SK-N-DZ (cell line): Measurements from ENCODE around the gene CLTB.
"Not testable (repeated sequence)": the region's sequence is repeated elsewhere in the genome, so short reads cannot be mapped to it uniquely, and the experiment has no call there.

ENCODE experiments used
- DNase-seq: peaks from one replicate; pipeline ENCODE4 v3.0.0-alpha.2; 2015; ENCODE audit warnings: low spot score

CLTB gene

DNA sequence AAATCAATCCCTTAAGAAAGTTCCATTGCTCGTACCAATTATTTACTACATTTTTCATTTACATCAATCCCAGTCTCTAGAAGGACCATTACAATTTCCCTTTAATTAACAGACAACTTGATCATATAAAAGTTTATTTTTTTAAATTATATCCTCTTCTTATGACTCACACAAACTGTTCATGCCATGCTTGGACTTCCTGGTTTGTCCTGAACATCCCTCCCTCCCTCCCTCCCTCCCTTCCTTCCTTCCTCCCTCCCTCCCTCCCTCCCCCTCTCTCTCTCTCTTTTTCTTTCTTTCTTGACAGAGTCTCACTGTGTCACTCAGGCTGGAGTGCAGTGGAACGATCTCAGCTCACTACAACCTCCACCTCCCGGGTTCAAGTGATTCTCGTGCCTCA is 11.6 kb upstream of the CLTB start:
- no peak for DNase-seq

DNA sequence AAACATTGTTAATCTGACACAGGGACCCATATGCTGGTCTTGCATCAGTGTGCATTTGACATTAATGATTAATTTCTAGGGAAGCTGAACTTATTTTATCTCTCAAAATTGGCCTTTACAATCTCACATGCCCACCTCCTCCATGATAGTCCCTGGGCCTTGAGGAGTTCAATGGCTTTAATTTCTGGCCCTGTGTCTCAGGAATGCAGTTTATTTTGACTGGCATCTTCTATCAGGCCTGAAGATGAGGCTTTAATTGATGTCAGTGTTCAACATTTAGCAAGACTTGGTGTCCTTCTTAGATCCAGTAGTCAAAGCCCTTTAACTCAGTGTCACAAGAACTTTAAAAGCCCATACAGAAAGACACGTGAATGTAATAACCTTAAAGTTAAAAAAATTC is 10.5 kb upstream of the CLTB start:
- no peak for DNase-seq

DNA sequence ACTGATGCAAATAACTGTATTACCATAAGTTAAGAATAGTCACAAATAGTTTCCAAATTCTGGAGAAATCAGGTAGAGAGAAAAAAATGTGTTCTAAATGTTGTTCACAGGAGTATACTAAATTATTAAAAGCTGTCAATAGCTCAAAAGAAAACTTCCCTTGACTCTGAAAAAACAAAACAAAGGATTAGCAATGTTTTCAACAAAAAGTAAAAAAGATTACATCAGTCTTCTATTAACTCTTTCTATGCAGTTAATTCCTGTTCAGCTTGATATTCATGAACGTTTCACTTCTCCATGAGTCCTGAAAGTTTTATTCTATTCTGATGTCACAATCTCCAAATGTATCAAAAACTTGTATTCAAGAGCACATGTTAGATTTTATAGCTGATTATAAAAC is 9.5 kb upstream of the CLTB start:
- DNase-seq = no peak

DNA sequence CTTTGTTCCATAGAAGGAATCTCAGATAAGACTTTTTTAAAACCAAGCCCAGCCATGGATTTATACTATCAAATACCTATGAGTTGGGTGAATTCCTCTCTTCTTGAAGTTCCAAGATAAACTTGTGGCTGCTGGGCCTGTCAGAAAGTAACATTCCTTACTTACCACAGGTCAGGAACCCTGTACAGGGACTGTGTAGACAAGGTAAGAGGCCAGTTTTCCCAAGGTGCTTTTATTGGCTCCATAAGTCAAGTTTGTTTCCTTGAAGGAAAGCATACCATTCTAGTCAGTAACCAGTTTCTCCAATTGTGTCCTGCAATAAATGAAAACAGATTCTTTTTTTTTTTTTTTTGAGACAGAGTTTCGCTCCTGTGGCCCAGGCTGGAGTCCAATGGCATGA is 8.8 kb upstream of the CLTB start:
- DNase-seq = no peak

DNA sequence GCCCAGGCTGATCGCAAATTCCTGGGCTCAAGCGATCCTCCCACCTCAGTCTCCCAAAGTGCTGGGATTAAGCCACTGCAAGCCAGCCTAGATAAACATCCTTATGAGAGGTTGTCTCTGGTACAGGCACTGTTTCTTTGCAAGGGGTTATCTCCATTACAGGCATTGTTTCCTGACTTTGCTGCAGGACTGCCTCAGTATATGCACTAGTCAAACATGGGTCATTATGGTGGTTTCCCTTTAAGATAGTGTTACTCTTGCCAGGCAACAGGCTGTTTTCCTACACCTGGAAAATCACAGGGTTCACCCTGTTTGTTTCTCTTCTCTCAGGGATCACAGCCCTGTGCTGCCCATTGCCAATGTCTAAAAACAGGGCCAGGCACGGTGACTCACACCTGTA is 7.8 kb upstream of the CLTB start:
- DNase-seq = no peak

DNA sequence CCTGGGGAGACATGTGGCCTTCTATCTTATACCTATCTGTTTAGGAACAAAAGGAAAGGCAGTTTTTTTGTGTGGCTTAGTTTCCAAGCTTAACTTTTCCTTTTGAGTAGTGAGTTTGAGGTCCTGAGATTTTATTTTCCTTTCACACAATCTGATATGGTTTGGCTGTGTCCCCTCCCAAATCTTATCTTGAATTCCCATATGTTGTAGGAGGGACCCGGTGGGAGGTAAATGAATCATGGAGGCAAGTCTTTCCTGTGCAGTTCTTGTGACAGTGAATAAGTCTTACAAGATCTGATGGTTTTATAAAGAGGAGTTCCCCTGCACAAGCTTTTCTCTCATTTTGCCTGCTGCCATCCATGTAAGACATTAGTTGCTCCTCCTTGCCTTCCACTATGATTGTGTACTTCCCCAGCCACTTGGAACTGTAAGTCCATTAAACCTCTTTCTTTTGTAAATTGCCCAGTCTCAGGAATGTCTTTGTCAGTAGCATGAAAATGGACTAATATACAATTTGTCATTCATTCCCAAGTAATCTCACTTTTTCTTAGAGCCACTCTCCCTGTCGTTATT is 4.7 kb upstream of the CLTB start:
- no peak for DNase-seq

DNA sequence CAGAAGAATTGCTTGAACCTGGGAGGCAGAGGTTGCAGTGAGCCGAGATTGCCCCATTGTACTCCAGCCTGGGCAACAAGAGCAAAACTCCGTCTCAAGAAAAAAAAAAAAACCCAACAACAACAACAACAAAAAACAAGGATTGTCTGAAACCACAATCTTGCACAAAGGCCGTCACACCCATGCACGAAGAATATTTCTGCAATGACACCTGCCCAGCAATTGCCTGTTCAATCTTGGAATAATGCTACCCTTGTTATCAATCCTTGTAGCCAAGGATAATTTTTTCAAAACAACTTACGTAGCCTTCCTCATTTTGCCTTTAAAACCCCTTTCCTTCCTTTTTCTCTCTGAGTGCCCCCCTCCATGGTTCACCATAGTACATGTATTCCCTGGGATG is 3.7 kb upstream of the CLTB start:
- no peak for DNase-seq

DNA sequence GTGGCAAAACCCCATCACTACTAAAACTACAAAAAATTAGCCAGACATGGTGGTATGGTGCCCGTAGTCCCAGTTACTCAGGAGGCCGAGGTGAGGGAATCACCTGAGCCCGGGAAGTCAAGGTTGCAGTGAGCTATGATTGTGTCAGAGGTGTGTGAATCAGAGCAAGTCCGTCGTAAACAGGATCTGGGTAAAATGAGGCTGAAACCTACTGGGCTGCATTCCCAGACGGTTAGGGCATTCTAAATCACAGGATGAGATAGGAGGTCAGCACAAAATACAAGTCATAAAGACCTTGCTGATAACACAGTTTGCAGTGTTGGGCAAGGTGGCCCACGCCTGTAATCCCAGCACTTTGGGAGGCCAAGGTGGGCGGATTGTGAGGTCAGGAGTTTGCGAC is 1.9 kb upstream of the CLTB start:
- no peak for DNase-seq

DNA sequence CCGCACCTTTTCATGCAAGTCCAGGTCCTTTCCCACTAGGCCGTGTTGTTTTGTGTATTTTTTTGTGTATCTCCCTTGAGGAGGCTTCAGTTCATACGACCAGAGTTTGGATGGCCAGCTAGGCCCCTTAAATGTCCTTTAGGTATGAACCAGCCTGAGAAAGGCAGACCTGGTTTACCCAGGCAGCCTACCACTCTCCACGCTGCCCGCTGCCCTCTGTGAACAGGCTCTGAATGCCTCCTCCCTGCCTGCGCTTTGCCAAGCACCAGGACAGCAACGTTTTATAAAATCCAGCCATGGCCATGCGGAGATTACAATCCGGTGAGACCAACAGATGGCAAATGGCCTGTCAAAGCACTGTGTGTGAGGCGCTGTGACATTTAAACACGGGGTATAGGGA is 626 bp upstream of the CLTB start:
- DNase-seq = no peak

DNA sequence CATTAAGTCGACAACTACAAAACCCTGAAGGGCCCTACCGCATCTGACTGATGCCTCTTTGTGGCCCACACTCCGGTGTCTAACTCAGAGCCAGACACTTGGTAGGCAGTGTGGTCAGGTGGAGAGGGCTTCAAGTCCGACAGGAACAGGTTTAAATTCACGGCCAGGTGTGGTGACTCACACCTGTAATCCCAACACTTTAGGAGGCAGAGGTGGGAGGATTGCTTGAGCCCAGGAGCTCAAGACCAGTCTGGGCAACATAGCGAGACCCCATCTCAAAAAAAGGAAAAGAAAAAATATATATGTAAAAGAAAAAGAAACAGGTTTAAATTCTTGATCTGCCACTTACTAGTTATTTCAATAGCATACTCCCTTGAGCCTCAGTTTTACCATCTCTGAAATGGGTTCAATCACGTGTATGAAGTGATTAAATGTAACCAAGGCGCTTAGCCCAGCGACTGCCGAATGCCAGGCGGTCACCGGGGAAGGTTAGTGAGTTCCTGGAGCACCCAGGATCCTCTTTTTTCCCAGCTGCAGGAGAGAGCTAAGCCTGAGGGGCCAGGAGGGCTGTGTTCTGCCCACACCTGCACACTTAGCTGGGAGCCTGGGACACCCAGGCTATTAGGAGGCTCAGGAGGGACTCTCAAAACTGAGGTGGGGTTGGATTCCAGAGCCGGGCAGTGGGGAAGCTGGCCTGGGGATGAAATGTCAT is 943 bp downstream of the CLTB start:
- no peak for DNase-seq

DNA sequence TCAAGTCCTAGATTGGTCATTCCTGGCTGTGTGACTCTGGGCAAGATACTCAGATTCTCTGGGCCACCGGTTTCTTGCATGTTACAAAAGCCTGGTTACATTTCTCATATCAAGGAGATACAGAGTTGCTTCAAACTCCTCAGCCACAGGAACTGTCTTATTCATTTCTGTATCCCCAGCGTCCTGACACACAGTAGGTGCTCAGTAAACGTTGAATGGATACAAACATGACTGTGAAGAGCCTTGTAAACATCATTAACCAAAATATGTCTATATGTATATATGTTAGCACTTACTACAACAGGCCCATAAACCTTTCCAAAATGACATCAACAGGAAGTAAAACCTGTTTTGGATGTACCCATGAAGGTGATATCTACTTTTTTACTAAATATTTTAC is 1.6 kb downstream of the CLTB start:
- no peak for DNase-seq

DNA sequence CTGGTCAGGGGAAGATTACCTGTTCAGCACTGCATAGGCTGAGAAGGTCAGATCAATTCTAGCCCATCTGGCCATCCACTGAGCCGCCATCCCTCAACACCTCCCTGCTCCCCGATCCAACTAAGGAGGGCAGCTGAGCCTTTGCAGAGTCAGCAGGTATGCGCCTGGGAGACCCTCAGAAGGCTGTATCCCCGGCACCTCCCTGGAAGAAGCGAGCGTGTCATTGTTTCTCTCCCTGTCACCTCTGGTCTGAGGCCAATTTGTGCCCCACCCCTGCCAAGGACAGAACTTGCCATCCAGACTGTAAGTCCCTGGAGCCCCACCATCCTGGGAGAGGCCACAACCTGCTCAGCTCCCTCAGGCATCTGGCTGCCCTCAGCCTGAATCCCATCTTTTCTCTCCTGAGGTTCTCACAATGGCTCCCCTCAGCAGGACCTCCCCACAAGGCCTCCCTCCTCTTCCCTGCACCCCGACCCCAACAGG is 2.6 kb downstream of the CLTB start:
- DNase-seq = no peak

DNA sequence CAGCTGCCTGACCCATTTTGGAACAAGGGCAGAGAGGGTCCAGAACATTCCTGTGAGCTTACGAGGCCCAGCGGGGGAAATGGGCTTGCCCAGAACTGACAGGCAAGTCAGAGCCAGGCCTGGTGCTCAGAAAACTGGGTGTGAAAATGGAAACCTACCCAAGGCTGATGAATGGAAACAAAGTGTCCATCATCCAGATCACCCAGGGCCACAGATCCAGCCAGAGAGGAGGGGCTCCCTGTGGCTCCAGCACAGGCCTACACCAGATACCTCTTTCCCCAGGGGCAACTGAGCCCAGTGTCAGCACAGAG is 3.1 kb downstream of the CLTB start:
- DNase-seq = no peak

DNA sequence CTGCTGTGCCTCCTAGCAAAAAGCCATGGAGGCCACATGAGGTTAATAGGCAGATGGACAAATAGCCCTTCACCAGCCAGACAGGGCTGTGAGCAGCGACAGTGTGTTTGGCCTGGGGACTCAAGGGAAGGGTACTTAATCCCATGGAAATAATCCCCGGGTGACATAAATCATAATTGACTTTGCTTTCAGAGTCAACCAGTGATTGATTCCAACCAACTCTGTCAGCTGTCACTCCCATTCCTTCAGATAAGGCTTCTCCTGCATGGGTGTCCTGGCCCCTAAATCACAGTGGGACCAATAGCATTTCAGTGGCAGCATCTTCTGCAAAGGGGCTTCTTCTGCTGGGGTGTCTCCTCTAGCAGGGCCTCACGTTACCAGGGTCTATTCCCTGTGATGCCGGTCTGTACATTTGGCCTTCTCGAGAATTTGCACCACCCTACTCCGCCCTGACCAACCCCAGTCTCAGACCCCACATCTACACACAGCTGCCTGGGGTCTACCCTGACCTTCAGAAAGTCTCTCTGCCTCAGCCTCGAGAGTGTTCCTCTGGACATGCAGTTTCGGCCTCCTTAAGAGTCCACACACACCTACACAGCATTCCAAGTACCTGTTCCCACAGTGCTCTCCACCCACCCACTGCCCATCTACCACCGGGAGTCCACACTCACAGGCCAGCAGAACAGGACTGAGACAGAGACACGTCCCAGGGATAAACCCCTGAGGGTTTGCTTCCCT is 3.7 kb downstream of the CLTB start:
- DNase-seq = no peak

DNA sequence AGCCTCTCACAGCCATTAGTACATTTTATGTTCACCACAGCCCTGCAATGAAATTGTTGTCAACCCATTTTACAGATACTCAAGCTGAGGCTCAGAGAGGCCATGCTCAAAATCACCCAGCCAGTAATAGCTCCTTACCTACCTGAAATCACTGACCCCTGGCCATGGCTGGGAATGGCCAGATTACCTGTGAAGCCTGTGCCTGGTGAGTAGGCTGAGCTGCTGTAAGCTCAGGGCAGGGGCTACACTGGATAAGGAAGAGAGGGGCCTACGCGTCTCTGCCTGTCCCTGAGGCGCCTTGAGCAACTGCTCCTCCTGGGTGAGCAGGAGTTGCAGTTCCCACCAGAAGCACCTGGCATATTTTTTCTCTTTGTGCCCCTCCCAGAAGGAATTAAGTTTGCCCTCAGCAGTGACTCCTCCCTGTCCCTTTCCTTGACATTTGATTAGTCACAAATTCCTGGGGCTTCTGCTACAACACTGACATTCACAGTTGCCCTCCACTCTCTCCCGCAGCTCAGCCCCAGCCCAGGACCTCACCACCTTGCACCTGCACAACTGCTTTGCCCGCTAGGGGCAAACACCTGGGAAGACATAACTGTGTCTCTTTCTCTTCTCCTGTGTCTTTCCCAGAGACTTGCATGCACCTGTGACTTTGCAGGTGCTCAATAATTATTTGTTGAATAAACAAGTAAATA is 5.7 kb downstream of the CLTB start:
- DNase-seq = no peak

DNA sequence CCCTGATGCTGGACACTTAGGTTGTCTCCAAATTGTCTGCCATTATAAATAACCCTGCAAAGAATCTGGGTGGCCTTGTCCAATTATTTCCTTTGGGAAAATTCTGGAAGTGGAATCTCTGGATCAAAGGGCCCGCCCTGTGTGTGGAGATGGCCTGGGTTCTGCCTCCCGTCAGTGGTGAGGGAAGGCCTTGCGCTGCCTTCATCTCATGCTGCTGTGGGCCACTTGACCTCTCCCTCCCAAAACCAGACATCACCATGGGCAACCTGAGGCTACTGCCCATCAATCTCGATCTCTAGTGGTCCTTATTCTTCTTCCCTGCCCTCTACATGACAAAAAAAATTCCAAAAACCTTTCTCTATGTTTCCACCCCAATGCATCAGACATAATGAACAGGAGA is 6.6 kb downstream of the CLTB start:
- DNase-seq = no peak

DNA sequence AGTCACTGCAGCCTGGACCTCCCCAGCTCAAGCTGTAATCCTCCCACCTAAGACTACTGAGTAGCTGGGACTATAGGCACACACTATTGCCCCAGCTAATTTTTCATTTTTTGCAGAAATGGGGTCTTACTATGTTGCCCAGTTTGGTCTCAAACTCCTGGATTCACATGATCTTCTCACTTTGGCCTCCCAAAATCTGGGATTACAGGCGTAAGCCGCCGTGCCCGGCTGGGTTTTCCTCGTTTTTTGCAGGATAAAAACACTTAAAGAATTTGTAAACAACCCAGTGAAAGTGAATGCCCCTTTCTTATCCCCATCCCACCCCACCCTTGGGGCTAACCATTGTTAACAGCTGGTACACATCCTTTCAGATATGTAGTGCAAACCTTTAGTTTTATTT is 7.7 kb downstream of the CLTB start:
- no peak for DNase-seq

DNA sequence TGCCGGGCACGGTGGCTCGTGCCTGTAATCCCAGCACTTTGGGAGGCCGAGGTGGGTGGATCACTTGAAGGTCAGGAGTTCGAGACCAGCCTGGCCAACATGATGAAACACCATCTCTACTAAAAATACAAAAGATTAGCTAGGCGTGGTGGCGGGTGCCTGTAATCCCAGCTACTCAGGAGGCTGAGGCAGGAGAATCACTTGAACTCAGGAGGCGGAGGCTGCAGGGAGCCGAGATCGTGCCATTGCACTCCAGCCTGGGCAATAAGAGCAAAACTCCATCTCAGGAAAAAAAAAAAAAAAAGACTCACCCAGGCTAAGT is 8.1 kb downstream of the CLTB start:
- not testable (repeated sequence) for DNase-seq

DNA sequence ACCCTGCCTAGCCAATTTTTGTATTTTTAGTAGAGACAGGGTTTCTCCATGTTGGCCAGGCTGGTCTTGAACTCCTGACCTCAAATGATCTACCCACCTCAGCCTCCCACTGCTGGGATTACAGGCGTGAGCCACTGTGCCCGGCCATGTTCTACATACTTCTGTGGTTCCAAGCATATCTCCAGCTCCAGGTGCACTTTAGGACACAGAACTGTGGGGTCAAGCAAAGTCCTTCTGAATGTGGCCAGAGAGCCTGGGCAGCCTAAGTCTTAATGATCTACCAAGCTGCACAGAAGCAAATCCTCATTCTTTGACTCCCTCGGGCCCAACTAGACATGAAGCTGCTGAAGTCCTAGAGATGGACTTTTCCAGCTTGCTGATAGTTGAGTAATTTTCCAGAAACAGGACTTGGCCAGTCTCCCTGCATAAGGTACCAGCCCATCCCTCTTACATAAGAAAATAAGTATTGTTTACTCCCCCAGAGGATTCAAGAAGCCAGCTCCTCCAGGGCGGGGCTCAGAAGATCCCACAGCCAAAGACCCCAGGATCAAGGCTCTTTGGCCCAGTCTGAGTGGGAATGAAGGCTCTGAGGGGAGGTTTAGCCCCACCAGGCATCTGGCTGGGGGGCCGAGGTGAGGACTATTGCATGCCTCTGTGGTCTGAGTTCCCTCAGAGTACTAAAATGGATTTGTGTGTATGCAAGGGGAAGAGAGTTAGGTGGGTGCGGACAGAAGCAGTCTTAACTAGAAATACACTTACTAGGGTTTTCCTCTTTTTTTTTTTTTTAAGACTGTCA is 8.7 kb downstream of the CLTB start:
- DNase-seq = no peak

DNA sequence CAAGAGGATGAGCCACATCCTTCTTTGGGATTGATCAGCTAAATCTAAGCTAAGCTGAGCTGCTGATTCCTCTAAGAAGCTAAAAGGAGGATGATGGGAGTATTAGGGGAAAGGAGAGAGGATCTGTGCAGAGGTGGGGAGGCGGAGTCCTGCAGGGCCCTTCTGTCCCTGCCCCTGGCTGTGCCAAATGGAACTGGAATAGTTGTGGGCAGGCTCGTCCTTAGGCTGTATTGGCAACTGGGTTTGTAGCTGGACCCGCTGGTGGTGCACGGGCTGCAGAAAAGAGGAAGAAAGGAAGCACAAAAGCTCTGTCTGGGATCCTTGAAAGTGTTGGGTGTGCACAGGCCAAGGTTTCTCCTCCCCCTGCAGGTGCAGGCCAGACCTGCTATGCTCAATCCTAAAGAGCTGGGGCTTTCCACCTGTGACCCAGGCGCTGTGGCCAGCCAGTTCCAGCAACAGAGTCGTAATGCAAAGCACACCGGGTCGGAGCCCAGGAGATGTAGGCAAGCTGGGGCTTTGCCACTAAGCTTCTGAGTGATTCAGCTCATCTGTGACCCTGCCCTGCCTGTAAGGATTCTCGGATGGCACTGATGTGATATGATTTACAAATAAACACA is 9.8 kb downstream of the CLTB start:
- no peak for DNase-seq

DNA sequence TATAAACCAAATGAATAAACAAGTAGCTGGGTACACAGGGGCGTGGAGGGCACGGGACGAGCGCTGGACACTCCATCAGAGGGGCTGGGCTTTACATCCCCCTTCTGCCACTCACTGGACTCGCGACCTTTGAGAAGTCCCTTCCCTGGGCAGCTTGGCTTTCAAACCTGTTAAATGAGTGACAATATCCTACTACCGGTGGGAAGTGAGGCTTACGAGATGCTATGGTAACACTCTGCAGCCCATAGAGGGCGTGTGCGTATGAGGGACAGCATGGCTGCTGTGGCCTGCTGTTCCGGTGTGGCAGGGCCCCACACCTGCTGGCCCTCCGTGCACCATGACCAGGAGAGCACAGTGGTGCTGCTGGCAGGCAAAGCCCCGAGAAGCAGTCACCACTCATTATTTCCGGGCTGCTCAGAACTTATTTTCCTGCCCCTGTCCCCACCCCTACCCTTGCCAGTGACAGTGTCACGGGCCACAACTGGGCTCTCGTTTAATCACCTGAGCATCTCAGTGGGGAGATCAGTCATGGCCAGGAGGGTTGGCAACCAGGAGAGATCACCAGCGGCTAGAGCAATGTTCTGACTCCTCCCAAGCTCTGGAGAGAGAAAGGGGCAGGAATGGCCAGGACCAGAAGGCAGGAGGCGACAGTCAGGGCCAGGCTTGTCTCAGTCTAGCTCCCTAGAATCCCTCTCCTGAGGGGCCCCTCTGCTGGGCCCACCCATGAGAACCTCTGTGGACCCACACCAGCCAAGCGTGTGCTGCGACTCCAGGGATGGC is 10.5 kb downstream of the CLTB start:
- no peak for DNase-seq
